ENCODE measurements around the gene TOMM34. TPM values are rescaled to one million over a fixed set of nuclear protein-coding genes. Genes with fewer than 3 reads are reported as not detected.
A peak's percentile ranks its signal among the peaks of the same experiment; 100 is the strongest.

TOMM34 gene
- total and polyA plus RNA-seq, 2 of the 13 experiments (the other 11 are each of a cell fraction or from before 2014, with no cell fraction given): 36.2 to 52.0 TPM

- TF ChIP-seq, protein P1, sequence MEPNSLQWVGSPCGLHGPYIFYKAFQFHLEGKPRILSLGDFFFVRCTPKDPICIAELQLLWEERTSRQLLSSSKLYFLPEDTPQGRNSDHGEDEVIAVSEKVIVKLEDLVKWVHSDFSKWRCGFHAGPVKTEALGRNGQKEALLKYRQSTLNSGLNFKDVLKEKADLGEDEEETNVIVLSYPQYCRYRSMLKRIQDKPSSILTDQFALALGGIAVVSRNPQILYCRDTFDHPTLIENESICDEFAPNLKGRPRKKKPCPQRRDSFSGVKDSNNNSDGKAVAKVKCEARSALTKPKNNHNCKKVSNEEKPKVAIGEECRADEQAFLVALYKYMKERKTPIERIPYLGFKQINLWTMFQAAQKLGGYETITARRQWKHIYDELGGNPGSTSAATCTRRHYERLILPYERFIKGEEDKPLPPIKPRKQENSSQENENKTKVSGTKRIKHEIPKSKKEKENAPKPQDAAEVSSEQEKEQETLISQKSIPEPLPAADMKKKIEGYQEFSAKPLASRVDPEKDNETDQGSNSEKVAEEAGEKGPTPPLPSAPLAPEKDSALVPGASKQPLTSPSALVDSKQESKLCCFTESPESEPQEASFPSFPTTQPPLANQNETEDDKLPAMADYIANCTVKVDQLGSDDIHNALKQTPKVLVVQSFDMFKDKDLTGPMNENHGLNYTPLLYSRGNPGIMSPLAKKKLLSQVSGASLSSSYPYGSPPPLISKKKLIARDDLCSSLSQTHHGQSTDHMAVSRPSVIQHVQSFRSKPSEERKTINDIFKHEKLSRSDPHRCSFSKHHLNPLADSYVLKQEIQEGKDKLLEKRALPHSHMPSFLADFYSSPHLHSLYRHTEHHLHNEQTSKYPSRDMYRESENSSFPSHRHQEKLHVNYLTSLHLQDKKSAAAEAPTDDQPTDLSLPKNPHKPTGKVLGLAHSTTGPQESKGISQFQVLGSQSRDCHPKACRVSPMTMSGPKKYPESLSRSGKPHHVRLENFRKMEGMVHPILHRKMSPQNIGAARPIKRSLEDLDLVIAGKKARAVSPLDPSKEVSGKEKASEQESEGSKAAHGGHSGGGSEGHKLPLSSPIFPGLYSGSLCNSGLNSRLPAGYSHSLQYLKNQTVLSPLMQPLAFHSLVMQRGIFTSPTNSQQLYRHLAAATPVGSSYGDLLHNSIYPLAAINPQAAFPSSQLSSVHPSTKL (CRISPR knock-in tag; IDR thresholded peaks at IDR 0.05): peak; percentile 47; the same call in 1 of the 2 replicates
- TF ChIP-seq REXO4 (CRISPR knock-in tag; IDR thresholded peaks at IDR 0.05; ENCODE audit: borderline replicate concordance) (no peak), ZNF775 (CRISPR knock-in tag; IDR thresholded peaks at IDR 0.05; ENCODE audit: borderline replicate concordance) (0 out of 2 replicates have a peak, but pooled peaks have one; percentile 78), ISL2 (CRISPR knock-in tag; IDR thresholded peaks at IDR 0.05) (peak; percentile 59), SSRP1 (CRISPR knock-in tag; IDR thresholded peaks at IDR 0.05) (peak; percentile 80; the same call in 1 of the 2 replicates), CENPX (CRISPR knock-in tag; IDR thresholded peaks at IDR 0.05) (no peak), SUZ12 (IDR thresholded peaks at IDR 0.05; ENCODE audit: low read depth, low read length) (no peak), ZNF891 (CRISPR knock-in tag; IDR thresholded peaks at IDR 0.05) (peak; percentile 66; the same call in 1 of the 2 replicates), CEBPB (IDR thresholded peaks at IDR 0.05; ENCODE audit: borderline replicate concordance, low read depth, low read length) (no peak), PHF8 (CRISPR knock-in tag; IDR thresholded peaks at IDR 0.05) (peak; percentile 85), EP300 (IDR thresholded peaks at IDR 0.05; ENCODE audit: low read depth in 2 of 2, low read length in 2 of 2) (no peak), EP300 (CRISPR knock-in tag; IDR thresholded peaks at IDR 0.05; ENCODE audit: borderline replicate concordance) (no peak), CSRNP2 (CRISPR knock-in tag; conservative IDR thresholded peaks at IDR 0.05; ENCODE audit: low read depth) (no peak; the same call in 1 of the 2 replicates)
- TF ChIP-seq, protein P2, sequence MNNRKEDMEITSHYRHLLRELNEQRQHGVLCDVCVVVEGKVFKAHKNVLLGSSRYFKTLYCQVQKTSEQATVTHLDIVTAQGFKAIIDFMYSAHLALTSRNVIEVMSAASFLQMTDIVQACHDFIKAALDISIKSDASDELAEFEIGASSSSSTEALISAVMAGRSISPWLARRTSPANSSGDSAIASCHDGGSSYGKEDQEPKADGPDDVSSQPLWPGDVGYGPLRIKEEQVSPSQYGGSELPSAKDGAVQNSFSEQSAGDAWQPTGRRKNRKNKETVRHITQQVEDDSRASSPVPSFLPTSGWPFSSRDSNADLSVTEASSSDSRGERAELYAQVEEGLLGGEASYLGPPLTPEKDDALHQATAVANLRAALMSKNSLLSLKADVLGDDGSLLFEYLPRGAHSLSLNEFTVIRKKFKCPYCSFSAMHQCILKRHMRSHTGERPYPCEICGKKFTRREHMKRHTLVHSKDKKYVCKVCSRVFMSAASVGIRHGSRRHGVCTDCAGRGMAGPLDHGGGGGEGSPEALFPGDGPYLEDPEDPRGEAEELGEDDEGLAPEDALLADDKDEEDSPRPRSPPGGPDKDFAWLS (CRISPR knock-in tag; IDR thresholded peaks at IDR 0.05; ENCODE audit: borderline replicate concordance): no peak
Measured at GRCh38 chr20:44909872-44910689, 50.1 kb downstream of the TOMM34 start, which contains the start of gene PABPC1L (continued).
